Stimulated activated CD8-positive, alpha-beta memory T cell treated with anti-CD3 and anti-CD28 coated beads, Interleukin-2, amount 100 ng/mL, for 48 hours (primary cell): Measurements from ENCODE around the gene FGF2.
"Not testable (repeated sequence)": the region's sequence is repeated elsewhere in the genome, so short reads cannot be mapped to it uniquely, and the experiment has no call there.

ENCODE experiments used
- DNase-seq, 2 donors: peaks; one replicate each; pipeline ENCODE4 v3.0.0-alpha.2; 2020; ENCODE audit warnings: low read depth in 2 of 2

The FGF2 gene

GRCh38 chr4:122826553-122827257, at the start of gene FGF2:
TSS of gene FGF2 (plus strand) at chr4:122826831. CDS start at chr4:122827175, 344 bp downstream.
- no peak for DNase-seq

DNA sequence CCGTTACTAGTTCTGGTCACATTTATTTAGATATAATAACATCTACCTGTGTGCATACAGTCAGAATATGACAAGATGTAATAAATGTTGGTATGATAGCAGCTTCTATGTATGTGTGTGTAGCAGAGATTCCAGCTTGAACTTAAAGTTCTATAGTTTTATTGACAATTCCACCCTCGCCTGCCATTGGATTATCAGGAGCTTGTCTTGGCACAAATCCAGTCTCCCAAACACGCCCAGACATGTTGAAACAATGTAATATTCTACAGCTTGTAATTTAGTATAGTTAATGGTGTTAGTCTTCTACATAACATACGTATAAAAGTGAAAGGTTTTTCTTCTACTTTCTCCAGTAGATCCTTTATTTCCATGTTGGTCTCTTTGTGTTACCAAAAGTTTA, 49.7 kb upstream of the FGF2 start:
- no peak for DNase-seq

DNA sequence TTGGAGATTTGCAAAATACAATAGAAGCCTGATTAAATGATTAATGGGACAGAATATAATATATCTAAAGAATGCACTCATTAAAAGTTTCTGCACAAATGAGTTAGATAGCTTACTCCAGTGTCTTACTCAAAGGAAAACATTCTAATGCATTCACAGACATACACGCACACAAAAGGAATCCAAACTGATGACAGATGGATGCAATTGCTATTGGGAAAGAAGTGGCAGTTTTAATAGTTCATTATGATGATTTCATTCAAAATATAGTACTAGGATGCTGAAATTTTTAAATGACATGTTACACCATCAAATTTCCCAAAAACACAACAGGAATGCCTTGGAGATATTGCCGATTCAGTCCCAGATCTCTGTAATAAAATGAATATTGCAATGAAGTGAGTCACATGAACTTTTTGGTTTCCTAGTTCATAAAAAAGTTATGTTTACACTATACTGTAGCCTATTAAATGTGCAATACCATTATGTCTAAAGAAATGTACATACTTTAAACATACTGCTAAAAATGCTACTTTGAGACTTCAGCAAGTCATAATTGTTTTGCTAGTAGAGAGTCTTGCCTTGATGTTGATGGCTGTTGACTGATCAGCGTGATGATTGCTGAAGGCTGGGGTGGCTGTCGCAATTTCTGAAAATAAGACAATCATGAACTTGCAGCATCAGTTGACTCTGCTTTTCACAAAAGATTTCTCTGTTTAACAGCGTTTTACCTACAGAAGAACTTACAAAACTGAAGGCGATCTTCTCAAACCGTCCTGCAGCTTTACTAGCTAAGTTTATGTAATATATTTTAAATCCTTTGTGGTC, 48.6 kb upstream of the FGF2 start:
- no peak for DNase-seq

DNA sequence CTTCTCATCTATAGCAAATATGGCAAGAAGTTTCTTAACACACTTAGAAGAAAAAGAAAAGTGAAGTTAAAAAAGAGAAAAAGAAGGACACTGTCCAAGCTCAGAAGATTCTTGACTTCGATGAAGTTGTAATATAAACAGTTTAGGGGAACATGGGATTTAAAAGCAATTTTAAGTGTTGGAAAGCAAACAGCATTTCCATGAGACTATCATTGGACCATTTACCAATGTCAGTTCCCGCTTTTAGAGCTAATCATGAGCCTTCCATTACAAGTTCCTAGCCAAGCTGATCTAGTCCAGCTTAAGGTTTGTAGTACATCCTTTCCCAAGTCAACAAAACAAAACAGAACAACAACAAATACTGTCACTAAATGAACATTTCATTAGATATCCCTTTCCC, 45.1 kb upstream of the FGF2 start:
- no peak for DNase-seq

DNA sequence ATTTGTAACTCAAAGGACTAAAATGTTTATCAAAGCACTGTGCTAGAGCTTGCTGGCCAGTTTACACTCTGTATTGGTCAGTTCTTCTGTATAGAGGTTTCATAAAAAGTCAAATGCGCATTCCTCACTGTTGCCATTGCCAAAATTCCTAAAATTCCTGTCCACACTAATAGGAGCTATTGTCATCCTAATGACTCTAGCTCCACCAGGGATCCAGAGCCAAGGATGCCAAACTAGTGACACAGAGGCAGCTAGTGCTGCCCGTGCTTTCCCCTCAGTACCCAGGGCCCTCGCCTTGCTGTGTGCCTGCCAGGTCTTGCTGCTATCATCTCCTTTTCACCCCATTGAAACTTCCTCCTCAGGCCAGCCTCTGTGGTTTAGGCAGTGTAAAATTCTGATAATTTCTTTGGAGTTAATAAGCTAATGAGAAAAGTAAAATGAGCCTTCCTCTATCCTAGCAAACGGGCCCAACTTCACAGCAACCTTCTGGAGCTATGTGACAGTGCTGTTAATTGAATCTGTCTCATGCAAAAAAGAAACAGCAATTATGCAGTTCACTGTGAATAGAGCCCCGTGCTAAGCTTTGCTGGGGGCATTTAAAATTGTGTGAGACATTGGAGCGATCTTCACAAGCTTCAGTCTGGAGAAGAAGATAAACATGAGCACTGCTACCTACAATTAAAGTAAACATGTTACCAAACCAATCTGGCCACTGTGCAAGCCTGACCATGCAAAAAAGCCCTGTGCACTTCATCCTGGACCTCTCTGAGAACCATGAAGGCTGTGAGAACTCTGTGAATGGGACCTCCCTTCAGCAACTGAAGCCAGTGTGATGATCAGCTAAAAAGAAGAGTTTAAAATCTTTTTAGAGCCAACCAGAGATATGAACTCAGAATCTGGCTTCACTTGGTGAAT, 43.1 kb upstream of the FGF2 start:
- no peak for DNase-seq

- no peak for DNase-seq
Measured at GRCh38 chr4:122784261-122784660, 42.4 kb upstream of the FGF2 start.

DNA sequence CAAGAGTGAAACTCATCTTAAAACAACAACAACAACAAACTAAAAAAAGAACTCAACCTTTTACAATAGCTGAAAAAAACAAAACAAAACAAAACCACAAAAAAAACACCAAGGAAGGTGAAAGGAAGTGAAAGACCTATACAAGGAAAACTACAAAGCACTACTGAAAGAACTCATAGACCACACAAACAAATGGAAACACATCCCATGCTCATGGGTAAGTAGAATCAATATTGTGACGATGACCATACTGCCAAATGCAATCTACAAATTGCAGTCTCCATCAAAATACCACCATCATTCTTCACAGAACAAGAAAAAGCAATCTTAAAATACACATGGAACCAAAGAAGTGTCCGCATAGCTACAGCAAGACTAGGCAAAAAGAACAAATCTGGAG, 41.5 kb upstream of the FGF2 start:
- DNase-seq: no peak

DNA sequence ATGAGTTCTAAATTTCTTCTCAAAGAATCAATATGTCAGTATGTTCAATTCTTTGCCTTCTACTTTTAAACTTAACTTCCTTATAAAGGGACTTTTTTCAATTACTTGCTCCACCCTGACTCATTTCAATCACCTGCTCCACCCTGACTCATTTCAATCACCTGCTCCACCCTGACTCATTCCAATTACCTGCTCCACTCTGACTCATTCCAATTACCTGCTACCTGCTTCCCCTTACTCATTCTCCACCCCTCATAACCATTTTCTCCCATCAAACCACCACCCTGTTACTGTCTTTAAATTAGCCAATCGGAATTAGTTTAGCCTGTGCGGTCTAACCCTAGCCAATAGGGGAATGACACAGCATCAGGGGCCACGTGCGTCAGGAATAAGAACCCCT, 40.3 kb upstream of the FGF2 start:
- not testable (repeated sequence) for DNase-seq

- not testable (repeated sequence) for DNase-seq
Measured at GRCh38 chr4:122786920-122787319, 39.7 kb upstream of the FGF2 start.

- no peak for DNase-seq
Measured at GRCh38 chr4:122787940-122788339, 38.7 kb upstream of the FGF2 start.

- no peak for DNase-seq
Measured at GRCh38 chr4:122788935-122789334, 37.7 kb upstream of the FGF2 start.

GRCh38 chr4:122793811-122794210, 32.8 kb upstream of the FGF2 start:
- DNase-seq: no peak

DNA sequence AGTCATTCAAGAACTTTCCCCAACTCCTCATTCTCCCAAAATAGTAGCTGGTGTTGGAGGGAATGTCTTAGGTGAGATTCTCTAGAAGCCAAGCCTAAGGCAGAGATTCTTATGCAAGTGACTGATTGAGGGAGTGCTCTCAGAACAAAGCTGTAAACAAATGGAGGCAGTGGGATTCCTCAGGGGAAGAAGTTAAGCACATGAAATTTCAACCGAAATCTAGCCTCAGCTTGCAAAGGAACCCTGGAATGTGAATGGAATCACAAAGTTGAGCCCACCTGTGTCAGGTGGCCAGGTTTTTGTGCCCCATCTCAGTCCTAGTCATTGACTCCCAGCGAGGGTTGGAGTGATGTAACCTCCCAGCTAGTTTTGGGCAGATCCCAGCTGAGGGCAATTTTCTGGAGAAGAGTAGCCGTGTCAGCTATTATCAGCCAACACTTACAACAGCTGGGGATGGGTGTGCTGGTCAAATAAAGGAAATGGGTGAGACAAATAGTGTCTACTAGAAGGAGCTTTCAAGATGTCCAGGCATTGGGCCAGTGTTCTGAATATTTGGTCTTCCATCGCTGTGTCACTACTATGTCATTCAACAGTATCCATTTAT, 29.7 kb upstream of the FGF2 start:
- no peak for DNase-seq

- no peak for DNase-seq
Measured at GRCh38 chr4:122797405-122798094, 29.1 kb upstream of the FGF2 start.

DNA sequence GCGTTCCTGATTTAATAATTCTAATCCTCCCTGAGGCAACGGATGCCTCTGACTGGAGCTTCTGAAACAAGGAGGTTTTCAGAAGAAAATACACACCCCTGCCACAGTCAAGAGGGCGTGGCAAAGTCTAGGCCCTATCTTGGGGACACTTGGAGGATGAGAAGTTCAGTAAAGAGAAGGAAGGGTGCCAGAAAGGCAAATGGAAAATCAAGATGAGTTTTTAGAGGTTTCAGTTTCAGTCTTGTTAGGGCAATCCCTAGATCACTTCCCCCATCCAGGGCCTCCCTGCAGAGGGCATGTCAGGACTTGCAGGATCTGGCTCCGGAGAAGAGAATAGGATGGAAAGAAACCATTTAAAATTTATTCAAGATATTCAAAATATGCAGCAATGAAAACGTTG, 28.5 kb upstream of the FGF2 start:
- DNase-seq: no peak

- DNase-seq: no peak
Measured at GRCh38 chr4:122798917-122799316, 27.7 kb upstream of the FGF2 start.

DNA sequence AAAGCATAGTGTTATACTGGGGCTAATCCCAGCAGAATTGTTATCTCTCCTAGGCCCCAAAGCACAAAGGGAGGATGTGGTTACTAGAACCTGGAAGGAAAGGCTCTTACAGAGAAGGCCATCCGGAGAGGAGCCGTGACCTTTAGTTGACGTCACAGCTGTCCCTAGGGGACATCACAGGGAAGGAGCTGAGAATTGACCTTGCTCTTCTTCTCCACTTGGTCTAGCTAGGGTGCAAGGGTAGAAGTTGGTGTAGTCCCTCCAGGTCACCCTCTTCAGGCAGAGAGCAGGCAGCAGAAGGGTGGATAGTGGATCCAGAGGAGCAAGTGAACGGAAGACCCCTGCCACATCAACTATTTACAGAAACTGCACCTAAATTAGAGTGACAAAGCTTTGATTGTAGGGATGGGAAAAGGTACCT, 22.8 kb upstream of the FGF2 start:
- no peak for DNase-seq

- DNase-seq: no peak
Measured at GRCh38 chr4:122806981-122807679, 19.5 kb upstream of the FGF2 start.

GRCh38 chr4:122810669-122811068, 16.0 kb upstream of the FGF2 start:
- no peak for DNase-seq

DNA sequence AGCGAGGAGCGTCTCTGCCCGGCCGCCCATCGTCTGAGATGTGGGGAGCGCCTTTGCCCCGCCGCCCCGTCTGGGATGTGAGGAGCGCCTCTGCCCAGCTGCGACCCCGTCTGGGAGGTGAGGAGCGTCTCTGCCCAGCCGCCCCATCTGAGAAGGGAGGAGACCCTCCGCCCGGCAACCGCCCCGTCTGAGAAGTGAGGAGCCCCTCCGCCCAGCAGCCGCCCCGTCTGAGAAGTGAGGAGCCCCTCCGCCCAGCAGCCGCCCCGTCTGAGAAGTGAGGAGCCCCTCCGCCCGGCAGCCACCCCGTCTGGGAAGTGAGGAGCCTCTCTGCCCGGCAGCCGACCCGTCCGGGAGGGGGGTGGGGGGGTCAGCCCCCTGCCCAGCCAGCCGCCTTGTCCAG, 14.8 kb upstream of the FGF2 start:
- DNase-seq: not testable (repeated sequence)
